ENCODE results near the gene MDK.

- no peak for TF ChIP-seq POLR2AphosphoS5 (IDR thresholded peaks at IDR 0.05; ENCODE audit: low read depth, low read length)
- TF ChIP-seq REST (IDR thresholded peaks at IDR 0.05; ENCODE audit: insufficient read depth in 1 of 2, low read depth in 2 of 2, low read length in 2 of 2), result no peak
- no peak for TF ChIP-seq SIN3A (IDR thresholded peaks at IDR 0.05; ENCODE audit: borderline replicate concordance, insufficient read depth, low read length)
These were observed 27.8 kb upstream of the MDK start for GRCh38 chr11:46353698-46354097.

Data from PFSK-1 (cell line).